Measurements from ENCODE around the gene CSF3R. TPM values are rescaled to one million over a fixed set of nuclear protein-coding genes. Genes with fewer than 3 reads are reported as not detected.
"Not testable (repeated sequence)": the region's sequence is repeated elsewhere in the genome, so short reads cannot be mapped to it uniquely, and the experiment has no call there.

CSF3R gene
- total RNA-seq, 3 donors from 2014 or later = 17.3 to 54.2 (median 28.8) TPM

DNA sequence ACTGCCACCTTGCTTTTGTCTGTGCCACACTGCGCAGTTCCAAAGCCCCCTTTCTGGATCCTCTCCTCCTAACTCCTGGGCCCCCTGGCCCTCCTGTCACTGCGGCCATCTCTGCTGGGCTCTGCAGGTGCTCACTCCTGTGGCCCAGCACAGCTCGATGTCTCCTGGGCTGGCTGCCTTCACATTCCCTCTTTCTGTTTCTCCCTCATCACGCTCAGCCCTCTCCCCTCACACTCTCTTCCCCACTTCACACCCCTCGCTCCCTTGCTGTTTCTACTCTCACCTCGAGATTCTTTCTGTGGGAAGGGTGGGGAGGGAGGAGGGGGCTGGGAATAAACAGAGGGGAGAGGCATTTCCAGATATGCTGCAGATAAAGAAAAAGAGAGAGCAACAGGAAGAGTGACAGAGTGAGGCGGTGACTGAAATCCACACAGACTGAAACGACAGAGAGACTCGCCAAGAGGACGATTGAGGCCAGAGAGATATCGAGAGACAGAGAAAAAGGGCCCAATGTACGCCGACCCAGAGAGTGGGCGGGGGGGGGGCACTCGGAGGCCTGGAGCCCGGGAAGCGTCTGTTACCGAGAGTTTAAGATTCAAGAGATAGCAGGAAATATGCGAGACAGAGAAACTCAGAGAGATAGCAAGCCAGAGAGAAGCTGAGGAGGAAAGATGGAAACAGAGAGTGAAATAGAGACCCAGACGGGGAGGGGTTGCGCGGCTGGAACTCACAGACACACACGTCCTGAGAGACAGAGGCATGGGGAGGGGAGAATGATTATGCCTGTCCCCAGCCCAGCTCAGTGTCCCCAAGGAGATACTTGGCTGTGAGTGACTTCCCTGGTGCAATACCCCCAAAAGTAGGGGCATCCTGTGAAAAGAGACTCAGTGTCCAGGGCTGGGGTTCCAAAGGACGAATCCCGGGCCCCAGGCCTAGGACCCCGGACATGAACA is 666 bp downstream of the CSF3R start:
- Histone ChIP-seq H3K27me3 (no peaks in the 10 kb centered on the region), H3K4me3 (peak overlapping the region; percentile 2 to 37 (median 20)), H3K36me3 (no peaks in the 10 kb centered on the region), H3K4me1 (no peaks in the 10 kb centered on the region), H3K9me3 (no peaks in the 10 kb centered on the region), H3K27ac (peak overlapping the region; percentile 14 to 55)
- no peak for DNase-seq (ENCODE audit: low spot score in 2 of 2)
- no peak for TF ChIP-seq POLR2A (IDR thresholded peaks at IDR 0.05)
- TF ChIP-seq POLR2AphosphoS5 (IDR thresholded peaks at IDR 0.05) = no peak
- intact Hi-C loops (cut with DNase I; ENCODE audit: low total_unique reads) = no loop called here

GRCh38 chr1:36481091-36481490 is 1.6 kb downstream of the CSF3R start:
- intact Hi-C loops (cut with DNase I; ENCODE audit: low total_unique reads) = no loop called here
- Histone ChIP-seq H3K36me3 (no peaks in the 10 kb centered on the region), H3K27me3 (no peaks in the 10 kb centered on the region), H3K4me1 (no peaks in the 10 kb centered on the region), H3K9me3 (no peaks in the 10 kb centered on the region), H3K27ac (no peak overlapping the region), H3K4me3 (no peak overlapping the region)
- DNase-seq (ENCODE audit: low spot score in 2 of 2) = no peak
- TF ChIP-seq POLR2AphosphoS5 (IDR thresholded peaks at IDR 0.05) (no peak), POLR2A (IDR thresholded peaks at IDR 0.05) (no peak)
- TF ChIP-seq, protein P1, sequence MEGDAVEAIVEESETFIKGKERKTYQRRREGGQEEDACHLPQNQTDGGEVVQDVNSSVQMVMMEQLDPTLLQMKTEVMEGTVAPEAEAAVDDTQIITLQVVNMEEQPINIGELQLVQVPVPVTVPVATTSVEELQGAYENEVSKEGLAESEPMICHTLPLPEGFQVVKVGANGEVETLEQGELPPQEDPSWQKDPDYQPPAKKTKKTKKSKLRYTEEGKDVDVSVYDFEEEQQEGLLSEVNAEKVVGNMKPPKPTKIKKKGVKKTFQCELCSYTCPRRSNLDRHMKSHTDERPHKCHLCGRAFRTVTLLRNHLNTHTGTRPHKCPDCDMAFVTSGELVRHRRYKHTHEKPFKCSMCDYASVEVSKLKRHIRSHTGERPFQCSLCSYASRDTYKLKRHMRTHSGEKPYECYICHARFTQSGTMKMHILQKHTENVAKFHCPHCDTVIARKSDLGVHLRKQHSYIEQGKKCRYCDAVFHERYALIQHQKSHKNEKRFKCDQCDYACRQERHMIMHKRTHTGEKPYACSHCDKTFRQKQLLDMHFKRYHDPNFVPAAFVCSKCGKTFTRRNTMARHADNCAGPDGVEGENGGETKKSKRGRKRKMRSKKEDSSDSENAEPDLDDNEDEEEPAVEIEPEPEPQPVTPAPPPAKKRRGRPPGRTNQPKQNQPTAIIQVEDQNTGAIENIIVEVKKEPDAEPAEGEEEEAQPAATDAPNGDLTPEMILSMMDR (IDR thresholded peaks at IDR 0.05) = no peak

GRCh38 chr1:36480161-36480560 is 2.6 kb downstream of the CSF3R start:
- Histone ChIP-seq H3K9me3 (no peaks in the 10 kb centered on the region), H3K27me3 (no peaks in the 10 kb centered on the region), H3K27ac (peak overlapping the region in 1 of 2 donors; percentile 19), H3K4me3 (no peak overlapping the region), H3K4me1 (no peaks in the 10 kb centered on the region), H3K36me3 (no peaks in the 10 kb centered on the region)
- no peak for DNase-seq (ENCODE audit: low spot score in 2 of 2)
- intact Hi-C loops (cut with DNase I; ENCODE audit: low total_unique reads) = no loop called here
- TF ChIP-seq, protein P1 (IDR thresholded peaks at IDR 0.05) = no peak
- TF ChIP-seq POLR2AphosphoS5 (IDR thresholded peaks at IDR 0.05) (no peak), POLR2A (IDR thresholded peaks at IDR 0.05) (no peak)

GRCh38 chr1:36479505-36480051 is 3.1 kb downstream of the CSF3R start:
- no peaks in the 10 kb centered on the region for H3K36me3 ChIP-seq
- no peak overlapping the region for H3K4me3 ChIP-seq
- H3K27ac ChIP-seq = peak overlapping the region in 1 of 2 donors; percentile 19
- TF ChIP-seq POLR2A (IDR thresholded peaks at IDR 0.05) (no peak), POLR2AphosphoS5 (IDR thresholded peaks at IDR 0.05) (no peak)
- TF ChIP-seq, protein P1 (IDR thresholded peaks at IDR 0.05) = no peak
- intact Hi-C loops (cut with DNase I; ENCODE audit: low total_unique reads) = no loop called here
- H3K4me1 ChIP-seq = no peaks in the 10 kb centered on the region
- DNase-seq (ENCODE audit: low spot score in 2 of 2) = no peak
- H3K27me3 ChIP-seq = no peaks in the 10 kb centered on the region
- no peaks in the 10 kb centered on the region for H3K9me3 ChIP-seq

GRCh38 chr1:36477615-36478014 is 5.1 kb downstream of the CSF3R start:
- H3K4me1 ChIP-seq; intact Hi-C loops (cut with DNase I; ENCODE audit: low total_unique reads); H3K4me3 ChIP-seq; H3K27ac ChIP-seq; DNase-seq (ENCODE audit: low spot score in 2 of 2); H3K36me3 ChIP-seq; H3K9me3 ChIP-seq; H3K27me3 ChIP-seq: not testable (repeated sequence)

DNA sequence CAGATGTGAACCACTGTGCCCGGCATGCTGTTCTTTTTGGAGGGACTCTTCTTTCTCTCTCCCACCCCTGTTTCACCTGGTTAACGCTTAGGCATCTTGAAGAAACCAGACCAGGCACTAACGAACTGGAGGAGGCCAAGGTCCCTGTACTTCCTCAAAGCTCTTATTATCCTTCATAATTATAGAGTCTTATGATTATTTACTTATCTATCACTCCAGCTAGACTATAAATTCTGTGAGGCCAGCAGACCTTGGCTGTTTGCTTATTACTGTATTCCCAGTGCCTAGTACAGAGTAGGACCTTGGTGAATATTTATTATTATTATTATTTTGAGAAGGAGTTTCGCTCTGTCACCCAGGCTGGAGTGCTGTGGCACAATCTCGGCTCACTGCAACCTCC is 5.8 kb downstream of the CSF3R start:
- Histone ChIP-seq H3K27me3 (no peaks in the 10 kb centered on the region), H3K4me3 (no peak overlapping the region), H3K27ac (no peak overlapping the region), H3K9me3 (no peaks in the 10 kb centered on the region), H3K4me1 (no peaks in the 10 kb centered on the region), H3K36me3 (no peaks in the 10 kb centered on the region)
- TF ChIP-seq, protein P1 (IDR thresholded peaks at IDR 0.05) = no peak
- TF ChIP-seq POLR2AphosphoS5 (IDR thresholded peaks at IDR 0.05) = no peak
- no peak for TF ChIP-seq POLR2A (IDR thresholded peaks at IDR 0.05)
- intact Hi-C loops (cut with DNase I; ENCODE audit: low total_unique reads) = no loop called here
- no peak for DNase-seq (ENCODE audit: low spot score in 2 of 2)

All from breast epithelium (tissue), 4 donors.